Measurements from ENCODE around the gene CXADR.
A peak's percentile ranks its signal among the peaks of the same experiment; 100 is the strongest.

DNA sequence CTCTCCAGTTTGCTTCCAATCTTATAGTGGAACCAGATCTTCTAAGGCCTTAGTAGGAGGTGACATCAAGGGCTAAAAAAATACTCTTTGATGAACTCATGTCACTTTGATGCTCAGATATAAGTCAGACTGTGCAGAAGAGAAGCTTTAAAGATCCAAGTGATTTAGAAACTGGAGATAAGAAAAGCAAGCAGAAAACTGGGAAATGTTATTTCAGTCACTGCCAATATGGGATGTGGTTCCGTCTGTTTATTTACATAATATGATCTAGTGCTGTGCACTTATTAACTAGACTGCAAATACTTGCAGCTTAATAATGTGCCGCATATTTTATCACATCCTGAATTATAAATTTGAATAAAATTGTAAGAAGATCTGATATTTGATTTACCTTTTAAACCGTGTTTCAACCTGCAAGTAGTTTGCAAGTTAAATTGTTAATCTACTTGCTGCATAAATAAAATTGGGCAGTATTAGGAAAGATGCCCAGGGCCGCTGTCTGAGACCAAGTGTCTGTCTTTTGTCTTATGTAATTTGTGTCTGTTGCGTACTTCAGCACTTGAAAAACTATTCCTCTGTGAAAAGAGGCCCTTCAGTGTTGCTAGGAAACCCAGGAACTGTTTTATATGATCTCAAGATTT, 29.6 kb downstream of the CXADR start:
- TF ChIP-seq JUN (CRISPR knock-in tag; IDR thresholded peaks at IDR 0.05) (no peak), USF2 (CRISPR knock-in tag; IDR thresholded peaks at IDR 0.05) (no peak), CTCF (IDR thresholded peaks at IDR 0.05) (no peak), TP53 (CRISPR knock-in tag; IDR thresholded peaks at IDR 0.05) (no peak), ZBTB21 (CRISPR knock-in tag; IDR thresholded peaks at IDR 0.05; ENCODE audit: borderline replicate concordance) (no peak), AFF4 (CRISPR knock-in tag; IDR thresholded peaks at IDR 0.05; ENCODE audit: borderline replicate concordance) (no peak), NR2C2 (CRISPR knock-in tag; IDR thresholded peaks at IDR 0.05) (no peak), ATF1 (CRISPR knock-in tag; IDR thresholded peaks at IDR 0.05) (no peak), KAT7 (CRISPR knock-in tag; IDR thresholded peaks at IDR 0.05; ENCODE audit: borderline replicate concordance) (no peak), NFYB (CRISPR knock-in tag; conservative IDR thresholded peaks at IDR 0.05; ENCODE audit: low read depth) (no peak), GABPB1 (CRISPR knock-in tag; IDR thresholded peaks at IDR 0.05) (peak; percentile 54; the same call in 1 of the 2 replicates), ZNF512 (CRISPR knock-in tag; IDR thresholded peaks at IDR 0.05; ENCODE audit: borderline replicate concordance) (no peak), CREB1 (CRISPR knock-in tag; IDR thresholded peaks at IDR 0.05) (no peak)
- TF ChIP-seq, protein P1, sequence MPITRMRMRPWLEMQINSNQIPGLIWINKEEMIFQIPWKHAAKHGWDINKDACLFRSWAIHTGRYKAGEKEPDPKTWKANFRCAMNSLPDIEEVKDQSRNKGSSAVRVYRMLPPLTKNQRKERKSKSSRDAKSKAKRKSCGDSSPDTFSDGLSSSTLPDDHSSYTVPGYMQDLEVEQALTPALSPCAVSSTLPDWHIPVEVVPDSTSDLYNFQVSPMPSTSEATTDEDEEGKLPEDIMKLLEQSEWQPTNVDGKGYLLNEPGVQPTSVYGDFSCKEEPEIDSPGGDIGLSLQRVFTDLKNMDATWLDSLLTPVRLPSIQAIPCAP (CRISPR knock-in tag; IDR thresholded peaks at IDR 0.05): no peak

All from WTC11 (cell line).